Lower leg skin (tissue), 4 donors: ENCODE measurements around the gene EXOC6B. TPM values are rescaled to one million over a fixed set of nuclear protein-coding genes. Genes with fewer than 3 reads are reported as not detected.

Experiments used
- DNase-seq, 2 donors: peaks; one replicate each; pipeline ENCODE4 v3.0.0-alpha.2; 2019; ENCODE audit warnings: low spot score in 2 of 2
- H3K4me3 ChIP-seq: fragments of 200-600 bp; sonication (generic); 2 replicates; pipeline ENCODE4 v1.5.1; 2017; ENCODE audit warnings: mild to moderate bottlenecking, low read depth; ENCODE audit not compliant: poor library complexity, severe bottlenecking
- POLR2A ChIP-seq, 2 donors: fragments of 450-650 bp; IDR thresholded peaks; one replicate each; pipeline ENCODE4 v1.6.1; 2016 to 2017; ENCODE audit warnings: antibody characterized with exemption in 2 of 2, mild to moderate bottlenecking in 1 of 2, moderate library complexity in 1 of 2
- WGBS, 2 donors: methylation state at CpG; one replicate each; pipeline ENCODE4 v1.1.5; 2018; 5-methylcytosine and 5-hydroxymethylcytosine counted together
- intact Hi-C: fragments of 100-400 bp; cut with DNase I; formaldehyde crosslinking; loops from one replicate; pipeline ENCODE4 v1.15.0; 2023; ENCODE audit warnings: low total_unique reads
- total RNA-seq, 4 donors: library from RNA; depleted of rRNA; stranded (reverse); fragments of >200 nt; gene quantifications; one replicate each; pipeline ENCODE4 v1.1.0, GENCODE V29; 2016
- TF ChIP-seq, protein P1 (sequence below), 3 donors: fragments of 450-650 bp; IDR thresholded peaks; one replicate each; pipeline ENCODE4 v1.5.1; 2016; ENCODE audit warnings: antibody characterized with exemption in 3 of 3, mild to moderate bottlenecking in 3 of 3, moderate library complexity in 2 of 3

The EXOC6B gene
- total RNA-seq, 4 donors from 2014 or later, result 85.8 to 164 (median 103) TPM

DNA sequence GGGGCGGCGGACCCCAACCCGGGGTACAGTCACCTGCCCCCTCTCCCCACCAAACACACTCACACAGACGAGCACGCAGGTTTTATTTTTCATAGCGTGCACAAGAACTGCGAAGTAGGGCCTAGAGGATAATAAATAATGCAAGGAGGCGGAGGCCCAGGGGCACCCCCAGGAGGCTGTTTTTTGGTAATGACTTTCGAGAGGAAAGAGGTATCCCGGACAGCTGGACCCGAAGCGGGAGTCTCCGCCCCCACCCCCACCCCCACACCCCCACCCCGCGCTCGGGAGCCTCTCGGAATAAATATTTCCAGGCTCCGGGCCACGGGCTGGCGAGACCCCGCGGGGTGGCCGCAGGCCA is 681.6 kb downstream of the EXOC6B start:
- intact Hi-C loops, result no loop called here
- TF ChIP-seq, protein P1, sequence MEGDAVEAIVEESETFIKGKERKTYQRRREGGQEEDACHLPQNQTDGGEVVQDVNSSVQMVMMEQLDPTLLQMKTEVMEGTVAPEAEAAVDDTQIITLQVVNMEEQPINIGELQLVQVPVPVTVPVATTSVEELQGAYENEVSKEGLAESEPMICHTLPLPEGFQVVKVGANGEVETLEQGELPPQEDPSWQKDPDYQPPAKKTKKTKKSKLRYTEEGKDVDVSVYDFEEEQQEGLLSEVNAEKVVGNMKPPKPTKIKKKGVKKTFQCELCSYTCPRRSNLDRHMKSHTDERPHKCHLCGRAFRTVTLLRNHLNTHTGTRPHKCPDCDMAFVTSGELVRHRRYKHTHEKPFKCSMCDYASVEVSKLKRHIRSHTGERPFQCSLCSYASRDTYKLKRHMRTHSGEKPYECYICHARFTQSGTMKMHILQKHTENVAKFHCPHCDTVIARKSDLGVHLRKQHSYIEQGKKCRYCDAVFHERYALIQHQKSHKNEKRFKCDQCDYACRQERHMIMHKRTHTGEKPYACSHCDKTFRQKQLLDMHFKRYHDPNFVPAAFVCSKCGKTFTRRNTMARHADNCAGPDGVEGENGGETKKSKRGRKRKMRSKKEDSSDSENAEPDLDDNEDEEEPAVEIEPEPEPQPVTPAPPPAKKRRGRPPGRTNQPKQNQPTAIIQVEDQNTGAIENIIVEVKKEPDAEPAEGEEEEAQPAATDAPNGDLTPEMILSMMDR (IDR thresholded peaks at IDR 0.05), result no peak
- TF ChIP-seq POLR2A (IDR thresholded peaks at IDR 0.05), result no peak
- H3K4me3 ChIP-seq, result no peak overlapping the region

DNA sequence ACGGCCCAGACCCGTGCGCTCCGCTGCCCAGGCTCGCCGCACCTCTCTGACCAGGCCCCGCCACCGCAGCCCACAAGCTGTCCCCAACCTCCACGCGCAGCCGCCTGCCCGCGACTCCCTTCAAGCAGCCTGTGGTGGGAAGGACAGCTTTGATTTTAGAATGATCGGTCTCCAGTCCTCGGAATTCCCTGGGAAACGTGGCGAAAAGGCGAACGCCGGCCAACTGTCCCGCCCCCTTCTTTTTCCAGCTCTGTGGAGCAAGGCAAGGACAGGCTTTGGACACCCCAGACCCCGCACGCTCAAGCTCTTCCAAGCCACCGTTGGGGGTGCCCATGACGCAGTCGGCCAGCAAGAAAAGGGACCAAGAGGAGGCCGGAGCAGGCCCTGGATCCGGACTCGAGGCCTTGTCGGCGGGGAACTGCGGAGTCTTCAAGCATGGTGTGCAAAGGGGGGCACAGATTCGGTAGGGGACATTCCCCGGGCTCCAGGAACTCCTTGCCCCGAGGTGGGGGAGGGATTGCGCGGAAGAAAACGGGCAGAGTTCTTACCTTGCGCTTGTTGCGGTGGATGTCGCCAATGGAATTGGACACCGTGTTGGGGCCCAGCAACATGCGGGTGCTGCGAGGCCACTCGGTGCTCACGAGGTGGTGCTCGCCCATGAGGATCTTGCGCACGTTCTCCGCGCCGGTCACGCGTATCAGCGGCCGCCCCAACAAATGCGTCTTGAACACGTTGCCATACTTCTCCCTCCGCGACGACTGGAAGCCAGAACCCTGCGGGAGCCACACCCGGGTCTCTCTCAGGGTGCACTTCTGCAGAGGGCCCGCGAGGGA is 682.2 kb downstream of the EXOC6B start:
- intact Hi-C loops, result no loop called here
- WGBS, 2 donors, result 12 to 22% methylated on average over 57 to 65 of the region's 65 CpGs
- DNase-seq, result peak in 1 of 2 donors; percentile 91

More for the DNA sequence above, 681.6 kb downstream of the EXOC6B start:
- DNase-seq, result no peak
- 2 to 10% methylated on average over 17 to 23 of the region's 23 CpGs for WGBS, 2 donors

DNA sequence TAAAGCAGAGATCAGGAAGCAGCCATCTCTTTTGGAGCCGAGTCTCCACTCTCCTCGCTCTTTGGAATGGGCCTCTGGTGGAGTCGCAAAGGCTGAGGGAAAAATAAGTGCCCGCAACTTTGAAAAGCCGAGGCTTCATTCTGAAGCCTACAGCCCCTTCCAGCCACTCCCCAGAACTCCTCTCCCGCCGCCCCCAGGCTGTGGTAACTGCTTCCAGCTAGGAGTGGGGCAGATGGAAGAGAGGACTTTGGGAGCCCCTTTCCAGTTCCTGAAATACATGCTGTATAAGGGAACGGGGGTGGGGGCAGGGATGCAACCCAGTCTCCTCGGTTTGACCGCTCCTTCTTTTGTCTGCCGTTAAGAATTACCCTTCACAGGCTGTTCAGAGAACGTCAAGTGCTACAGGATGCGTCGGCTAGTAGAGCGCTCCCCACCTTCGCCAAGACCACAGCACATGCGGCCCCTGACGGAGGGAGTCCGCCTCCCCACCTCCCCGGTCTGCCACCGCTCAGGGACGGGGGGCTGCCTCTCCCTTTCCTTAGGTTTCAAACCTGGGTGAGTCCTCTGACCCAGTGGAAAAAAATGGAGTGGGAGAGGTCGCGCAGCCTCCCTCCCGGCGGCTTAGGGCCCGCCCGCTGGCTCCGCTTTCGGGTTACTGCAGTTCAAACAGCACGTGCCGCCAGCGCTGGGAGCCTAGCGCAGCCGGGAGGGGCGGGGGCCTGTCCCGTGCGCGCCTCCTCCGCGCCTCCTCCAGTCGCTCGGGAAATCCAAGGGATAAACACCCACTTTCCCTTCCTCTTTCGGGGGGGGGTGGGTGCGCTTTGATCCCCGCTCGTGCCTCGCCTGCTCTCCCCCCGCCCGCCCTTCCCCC is 683.0 kb downstream of the EXOC6B start:
- DNase-seq, result peak; percentile 82 to 96
- TF ChIP-seq POLR2A (IDR thresholded peaks at IDR 0.05), result peak in 1 of 2 donors; percentile 6
- TF ChIP-seq, protein P1 (IDR thresholded peaks at IDR 0.05), result no peak
- intact Hi-C loops, result no loop called here
- H3K4me3 ChIP-seq, result peak overlapping the region; percentile 14
- WGBS, 2 donors, result 8 to 20% methylated on average over 22 to 47 of the region's 50 CpGs

More for the DNA sequence above, 682.2 kb downstream of the EXOC6B start:
- TF ChIP-seq POLR2A (IDR thresholded peaks at IDR 0.05), result no peak
- TF ChIP-seq, protein P1 (IDR thresholded peaks at IDR 0.05), result no peak
- H3K4me3 ChIP-seq, result peak overlapping the region; percentile 14

DNA sequence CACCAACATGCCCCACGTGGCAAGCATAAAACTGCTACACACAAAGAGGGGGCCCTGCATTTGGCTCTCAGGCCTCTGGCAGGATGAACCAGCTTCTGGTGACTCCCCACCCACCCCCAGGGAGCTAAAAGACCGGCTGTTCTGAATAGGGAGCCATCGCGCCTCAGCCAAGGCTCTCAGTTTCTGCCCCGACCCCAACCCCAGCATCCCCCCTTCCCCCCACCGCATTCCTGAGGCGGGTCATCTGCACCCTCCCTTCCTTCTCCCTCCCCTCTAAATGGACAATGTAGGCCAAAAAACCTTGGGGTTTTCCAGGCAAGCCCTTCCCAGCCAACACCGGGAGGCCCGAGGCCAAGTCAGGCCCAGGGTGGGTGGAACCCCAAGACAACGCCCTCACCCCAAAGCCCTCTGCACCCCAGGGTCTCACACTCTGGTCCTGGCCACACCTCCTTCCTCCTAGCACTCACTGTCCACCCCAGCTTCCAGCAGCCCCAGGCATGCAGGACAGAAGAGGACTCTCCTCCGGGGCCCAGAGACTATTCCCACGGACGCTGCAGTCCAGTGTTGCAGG is 683.9 kb downstream of the EXOC6B start:
- DNase-seq, result peak; percentile 14 to 80
- 51 to 57% methylated on average over 13 of the region's 13 CpGs for WGBS, 2 donors
- no peak overlapping the region for H3K4me3 ChIP-seq
- no peak for TF ChIP-seq POLR2A (IDR thresholded peaks at IDR 0.05)
- TF ChIP-seq, protein P1 (IDR thresholded peaks at IDR 0.05), result no peak
- intact Hi-C loops, result no loop called here

DNA sequence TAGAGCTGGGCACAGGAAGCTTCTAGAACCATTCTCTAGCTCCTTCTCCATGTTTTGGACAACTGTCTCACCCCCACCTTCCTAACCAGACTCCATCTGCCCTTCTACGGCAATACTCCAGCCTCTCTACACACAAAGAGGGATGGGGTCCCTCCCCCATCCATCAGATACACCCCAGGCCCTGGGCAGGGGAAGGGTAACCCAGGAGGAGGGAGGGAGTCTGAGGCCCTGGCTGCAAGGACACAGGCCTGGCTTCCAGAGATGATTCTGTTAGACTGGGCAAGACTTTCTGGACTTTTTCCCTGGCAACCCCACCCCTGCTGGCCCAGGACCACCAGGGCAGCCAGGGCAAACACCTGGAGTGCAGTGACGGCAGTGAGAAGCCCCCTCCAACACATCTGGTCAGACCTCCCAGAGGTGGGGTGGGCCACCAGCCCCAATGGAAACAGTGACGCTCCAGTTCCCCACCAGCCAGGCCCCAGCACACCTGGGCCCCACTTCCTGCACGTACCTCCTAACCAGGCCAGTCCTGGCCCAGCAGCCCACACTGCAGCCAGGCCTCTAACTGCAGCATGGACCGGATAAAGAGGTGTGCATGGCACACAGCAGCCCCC is 684.7 kb downstream of the EXOC6B start:
- DNase-seq, result peak; percentile 13 to 73
- no peak overlapping the region for H3K4me3 ChIP-seq
- TF ChIP-seq, protein P1 (IDR thresholded peaks at IDR 0.05), result no peak
- TF ChIP-seq POLR2A (IDR thresholded peaks at IDR 0.05), result no peak
- intact Hi-C loops, result no loop called here
- 81 to 87% methylated on average over 5 of the region's 5 CpGs for WGBS, 2 donors
